CD1c-positive myeloid dendritic cell (primary cell): ENCODE results near the gene RBFOX2.
"Not testable (repeated sequence)": the region's sequence is repeated elsewhere in the genome, so short reads cannot be mapped to it uniquely, and the experiment has no call there.

ENCODE experiments used
- DNase-seq: peaks from one replicate; pipeline ENCODE4 v3.0.0-alpha.2; 2016; ENCODE audit errors: extremely low spot score

RBFOX2 gene

GRCh38 chr22:35699852-35700251 is 328.8 kb downstream of the RBFOX2 start:
- not testable (repeated sequence) for DNase-seq

GRCh38 chr22:35697142-35697541 is 331.5 kb downstream of the RBFOX2 start:
- no peak for DNase-seq

GRCh38 chr22:35695202-35695601 is 333.4 kb downstream of the RBFOX2 start:
- no peak for DNase-seq

GRCh38 chr22:35690001-35690400 is 338.6 kb downstream of the RBFOX2 start:
- no peak for DNase-seq

DNA sequence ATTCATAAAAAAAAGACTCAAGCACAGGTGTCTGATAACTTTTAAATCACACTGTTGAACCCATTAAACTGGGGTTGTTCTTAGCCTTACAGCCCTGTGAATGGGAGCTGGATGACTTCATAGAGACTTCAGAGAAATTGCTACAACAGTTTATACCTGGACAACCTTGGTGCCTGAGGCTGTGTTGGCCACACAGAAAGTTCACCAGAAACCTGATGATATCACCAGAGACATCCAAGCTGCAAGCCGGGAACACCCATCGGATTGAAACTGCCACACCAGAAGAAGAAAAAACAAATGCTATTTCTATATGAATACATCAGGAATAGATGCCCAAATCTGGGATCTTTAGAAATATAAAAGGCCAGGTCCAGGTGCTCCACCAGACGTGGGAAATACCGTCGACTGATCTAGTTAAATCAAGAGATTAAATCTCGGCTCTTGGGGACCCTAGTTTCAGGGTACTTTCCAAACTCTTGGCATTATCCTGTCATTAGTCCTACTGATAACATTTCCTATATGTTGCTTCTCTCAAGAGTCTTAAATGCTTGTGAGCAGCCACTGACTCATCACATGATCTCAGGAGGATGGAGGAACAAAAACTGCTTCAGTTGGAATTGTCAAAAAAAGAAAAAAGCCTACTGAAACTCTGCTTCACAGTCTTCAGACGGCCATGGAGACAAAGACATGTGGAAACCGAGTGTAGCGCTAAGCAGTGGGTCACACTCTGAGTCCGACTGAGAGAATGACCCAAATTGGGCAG is 339.5 kb downstream of the RBFOX2 start:
- no peak for DNase-seq
